ENCODE measurements around the gene PAPOLA.

DNA sequence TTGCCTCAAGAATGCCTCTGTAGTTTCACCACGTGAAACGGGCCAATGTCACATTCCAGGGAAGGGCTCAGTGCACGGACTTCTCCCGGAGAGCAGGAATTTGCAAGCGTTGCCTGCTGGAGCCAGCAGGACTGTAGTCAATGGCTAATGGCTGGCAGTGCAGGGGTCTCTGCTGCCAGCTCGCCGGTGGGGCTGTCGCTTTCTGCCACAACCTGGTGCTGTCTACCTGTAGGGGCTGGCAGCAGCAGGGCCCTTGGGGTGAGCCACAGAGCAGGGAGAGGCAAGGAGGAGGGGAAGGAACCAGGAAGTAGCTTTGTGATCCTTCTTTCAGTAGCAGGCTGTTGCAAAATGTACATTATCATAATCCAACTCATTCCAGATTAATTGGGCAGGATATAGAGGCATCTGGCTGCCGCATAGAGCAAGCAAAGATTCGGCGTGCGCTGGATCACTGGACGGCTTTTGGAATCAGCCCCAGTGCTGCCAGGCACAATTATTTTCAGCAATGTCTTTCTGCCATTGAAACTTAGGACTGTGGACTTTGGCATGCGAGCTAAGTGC, 114.1 kb downstream of the PAPOLA start:
- TF ChIP-seq, protein P1, sequence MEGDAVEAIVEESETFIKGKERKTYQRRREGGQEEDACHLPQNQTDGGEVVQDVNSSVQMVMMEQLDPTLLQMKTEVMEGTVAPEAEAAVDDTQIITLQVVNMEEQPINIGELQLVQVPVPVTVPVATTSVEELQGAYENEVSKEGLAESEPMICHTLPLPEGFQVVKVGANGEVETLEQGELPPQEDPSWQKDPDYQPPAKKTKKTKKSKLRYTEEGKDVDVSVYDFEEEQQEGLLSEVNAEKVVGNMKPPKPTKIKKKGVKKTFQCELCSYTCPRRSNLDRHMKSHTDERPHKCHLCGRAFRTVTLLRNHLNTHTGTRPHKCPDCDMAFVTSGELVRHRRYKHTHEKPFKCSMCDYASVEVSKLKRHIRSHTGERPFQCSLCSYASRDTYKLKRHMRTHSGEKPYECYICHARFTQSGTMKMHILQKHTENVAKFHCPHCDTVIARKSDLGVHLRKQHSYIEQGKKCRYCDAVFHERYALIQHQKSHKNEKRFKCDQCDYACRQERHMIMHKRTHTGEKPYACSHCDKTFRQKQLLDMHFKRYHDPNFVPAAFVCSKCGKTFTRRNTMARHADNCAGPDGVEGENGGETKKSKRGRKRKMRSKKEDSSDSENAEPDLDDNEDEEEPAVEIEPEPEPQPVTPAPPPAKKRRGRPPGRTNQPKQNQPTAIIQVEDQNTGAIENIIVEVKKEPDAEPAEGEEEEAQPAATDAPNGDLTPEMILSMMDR (IDR thresholded peaks at IDR 0.05): no peak
- TF ChIP-seq EZH2 (IDR thresholded peaks at IDR 0.05; ENCODE audit: borderline replicate concordance, insufficient read depth, low read depth, low read length, poor library complexity, severe bottlenecking): no peak
